HG02885 (cell line): ENCODE measurements around the gene CDH13.

Source experiments
- ATAC-seq: cut with Tn5 transposase; IDR thresholded peaks from one replicate; pipeline ENCODE4 v1.9.1; 2021; ENCODE audit warnings: mild to moderate bottlenecking; ENCODE audit not compliant: unreplicated experiment, poor library complexity

CDH13 gene

DNA sequence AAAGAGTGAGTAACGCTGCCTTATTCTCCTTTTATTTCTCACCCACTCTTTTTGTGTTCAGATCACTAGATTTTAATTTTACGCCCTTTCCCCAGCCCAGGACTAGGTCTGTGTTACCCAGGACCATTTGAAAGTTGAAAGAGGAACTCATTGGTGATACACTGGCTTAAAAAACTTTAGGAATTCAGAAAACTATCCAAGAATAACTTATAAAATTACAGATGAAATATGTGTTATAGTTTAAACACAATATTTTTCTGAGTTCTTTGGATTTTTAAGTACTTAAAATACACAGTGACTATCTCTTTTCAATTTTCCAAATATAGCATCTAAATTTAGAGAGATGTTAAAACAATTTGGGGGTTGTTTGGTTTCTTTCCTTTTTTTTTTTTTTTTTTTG, 385.2 kb downstream of the CDH13 start:
- no peak for ATAC-seq

DNA sequence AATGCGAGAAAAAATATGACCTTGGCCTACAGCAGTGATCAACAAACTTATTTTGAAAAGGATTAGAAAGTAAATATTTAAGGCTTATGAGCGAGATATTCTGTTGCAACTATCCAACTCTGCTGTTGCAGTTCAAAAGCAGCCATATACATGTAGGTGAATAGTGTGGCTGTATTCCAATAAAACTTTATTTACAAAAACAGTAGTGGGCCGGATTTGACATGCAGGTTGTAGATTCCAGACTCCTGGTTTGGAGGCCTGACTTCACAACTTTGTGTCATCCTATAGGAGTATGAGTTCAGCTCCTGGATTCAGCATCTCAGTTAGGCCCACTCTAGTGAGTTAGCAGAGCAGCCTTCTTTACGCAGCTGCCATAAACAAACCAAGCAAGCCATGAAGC, 386.3 kb downstream of the CDH13 start:
- no peak for ATAC-seq

DNA sequence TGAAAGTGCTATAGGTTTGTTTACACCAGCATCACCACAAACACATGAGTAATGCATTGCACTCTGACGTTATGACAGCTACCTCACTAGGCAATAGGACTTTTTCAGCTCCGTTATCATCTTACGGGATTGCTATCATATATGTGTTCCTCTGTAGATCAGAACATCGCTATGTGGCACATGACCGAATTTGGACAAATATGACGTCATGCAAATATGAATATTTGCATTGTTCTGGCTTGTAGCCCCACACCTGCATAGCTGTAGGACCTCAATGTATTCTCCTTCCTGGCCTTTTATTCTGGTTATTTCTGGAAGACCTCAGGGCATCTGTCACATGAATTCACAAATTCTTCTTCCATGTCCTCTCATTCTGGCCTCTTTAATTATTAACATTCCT, 393.2 kb downstream of the CDH13 start:
- no peak for ATAC-seq

DNA sequence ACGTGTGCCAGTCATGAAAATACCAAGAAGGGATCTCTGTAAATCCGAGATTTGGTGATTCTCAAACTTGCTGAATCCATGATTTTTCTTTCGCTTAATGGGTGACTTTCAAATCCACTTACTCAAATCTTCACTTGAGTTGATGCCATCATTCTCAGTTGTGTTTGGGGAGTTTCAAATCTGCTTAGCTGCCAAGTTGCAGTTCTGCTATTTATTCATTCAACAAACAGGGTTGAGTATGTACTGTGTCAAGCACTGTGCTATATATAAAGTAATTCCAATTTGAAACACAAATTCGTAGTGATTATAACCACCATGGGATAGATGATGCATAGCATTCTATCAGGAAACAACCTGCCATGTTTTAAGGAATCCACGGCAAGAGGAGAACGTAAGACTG, 394.3 kb downstream of the CDH13 start:
- no peak for ATAC-seq

DNA sequence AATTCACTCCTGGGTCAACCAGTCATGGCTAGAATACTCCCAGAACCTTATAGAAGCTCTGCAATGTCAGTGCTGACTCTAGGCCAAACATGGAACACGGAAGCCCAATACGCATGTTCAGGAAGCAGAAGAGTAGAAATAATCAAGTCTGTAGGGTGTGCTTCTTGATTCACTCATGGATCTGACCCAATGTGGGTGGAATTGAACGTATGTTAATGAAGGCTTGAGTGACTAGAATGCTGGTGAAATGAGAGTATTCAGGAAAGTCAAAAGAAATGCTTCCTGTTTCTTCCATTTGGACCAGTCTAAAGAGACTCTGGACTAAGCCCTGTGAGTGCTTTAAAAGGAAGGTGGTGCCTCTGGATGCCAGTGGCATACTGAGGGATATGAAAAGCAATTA, 395.0 kb downstream of the CDH13 start:
- no peak for ATAC-seq

DNA sequence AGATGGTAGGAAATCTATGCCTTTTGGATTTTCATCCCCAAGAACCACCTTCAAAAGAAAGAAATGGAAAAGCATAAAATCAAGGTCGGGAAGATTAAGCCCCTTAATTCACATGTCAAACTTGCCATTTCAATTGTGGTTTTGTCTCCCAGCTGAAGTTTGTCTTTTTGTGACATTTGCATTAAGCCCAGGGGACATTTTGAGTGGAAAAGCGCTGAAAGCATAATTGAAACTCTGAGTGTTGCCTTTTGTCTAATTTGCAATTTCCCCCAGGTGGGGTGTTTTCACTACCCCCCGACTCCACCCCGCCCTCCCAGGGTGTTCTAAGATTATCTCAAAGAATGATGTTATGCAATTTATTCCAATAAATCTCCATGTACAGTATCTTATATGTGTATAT, 396.2 kb downstream of the CDH13 start:
- no peak for ATAC-seq

DNA sequence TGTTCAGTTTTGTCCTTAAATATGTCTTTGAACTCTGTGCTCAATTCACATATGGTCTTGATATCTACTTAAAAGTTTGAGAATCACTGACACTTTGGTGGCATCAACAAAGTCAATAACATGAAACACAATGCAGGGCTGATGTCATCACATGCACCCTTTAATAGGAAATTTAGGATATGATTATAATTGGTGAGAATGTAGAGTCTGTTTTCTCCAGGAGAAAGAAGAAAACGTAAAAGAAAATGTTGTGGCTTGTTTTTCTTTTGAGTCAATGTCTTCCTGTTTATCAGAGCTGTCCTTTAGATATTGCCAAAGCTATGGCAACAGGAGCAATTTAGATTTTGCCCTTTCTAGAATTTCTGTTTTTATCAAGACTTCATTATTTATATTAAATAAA, 396.9 kb downstream of the CDH13 start:
- no peak for ATAC-seq

DNA sequence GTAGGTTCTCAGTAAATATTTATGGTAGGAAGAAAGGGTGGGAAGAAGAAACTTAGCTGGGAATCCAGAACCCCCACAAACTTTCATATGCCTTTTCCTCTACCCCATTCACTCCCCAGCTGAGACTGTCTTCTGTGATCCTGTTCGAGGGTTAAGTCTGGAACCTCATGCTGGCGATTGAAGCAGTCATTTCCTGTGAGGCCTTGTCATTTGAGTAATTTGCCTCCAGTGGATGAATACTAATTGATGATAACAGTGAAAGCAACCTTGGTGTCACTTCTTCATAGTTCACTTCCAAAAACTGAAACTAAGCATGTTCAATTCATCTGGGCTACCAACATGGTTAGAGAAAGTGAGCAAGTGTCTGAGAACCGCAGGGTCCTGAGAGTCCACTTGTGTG, 401.2 kb downstream of the CDH13 start:
- ATAC-seq: no peak

DNA sequence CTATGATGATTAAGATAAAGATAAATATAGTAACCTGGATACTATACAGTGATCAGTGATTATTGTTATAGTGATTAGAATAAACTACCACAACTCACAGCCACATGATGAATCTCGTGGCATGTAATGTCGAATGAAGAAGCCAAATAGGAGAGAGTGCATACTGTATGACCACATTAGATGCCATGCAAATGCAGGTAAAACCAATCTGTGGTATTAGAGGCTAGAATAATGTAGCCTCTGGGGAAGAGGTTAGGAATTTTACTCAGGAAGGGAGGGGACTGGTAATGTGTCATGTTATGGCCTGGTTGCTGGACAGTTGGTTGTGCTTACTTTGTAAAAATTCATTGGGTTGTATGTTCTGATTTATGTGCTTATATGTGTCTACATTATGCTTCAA, 402.7 kb downstream of the CDH13 start:
- ATAC-seq: no peak

DNA sequence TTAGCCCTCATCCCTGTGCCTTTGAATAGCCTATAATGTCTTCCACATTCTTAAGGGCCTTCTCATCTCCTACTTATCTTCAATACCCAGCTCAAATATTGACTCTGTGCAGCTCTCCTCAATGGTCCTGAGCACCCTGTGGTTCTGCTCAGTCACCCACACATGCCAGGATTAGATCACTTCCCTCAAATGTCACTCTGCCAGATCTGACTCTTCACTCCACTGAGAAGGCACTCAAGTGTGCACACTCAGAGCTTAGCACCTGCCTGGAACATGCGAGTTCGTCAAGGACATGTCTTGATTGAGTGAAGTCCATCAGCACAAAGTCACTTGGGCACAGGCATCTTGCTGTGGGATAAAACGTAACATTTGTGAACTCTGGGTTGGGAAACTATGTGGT, 404.8 kb downstream of the CDH13 start:
- ATAC-seq: no peak

DNA sequence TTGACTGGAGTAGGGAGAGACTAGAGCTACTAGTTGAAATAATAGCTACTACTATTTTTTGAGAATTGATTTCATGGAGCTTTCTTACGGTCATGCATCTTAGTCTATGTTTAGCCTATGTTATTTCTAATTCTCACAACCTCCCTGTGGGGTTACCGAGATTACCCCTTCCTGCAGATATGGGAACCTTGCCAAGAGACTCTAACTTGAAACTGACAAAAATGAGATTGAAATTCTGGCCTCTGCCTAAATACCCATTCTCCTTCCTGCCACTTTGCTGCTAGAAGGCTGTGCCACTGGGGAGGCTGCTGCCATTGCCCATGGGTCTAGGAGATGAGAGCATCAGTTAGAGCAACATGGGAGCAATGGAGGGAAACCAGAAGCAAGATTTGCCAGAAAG, 410.3 kb downstream of the CDH13 start:
- ATAC-seq: no peak

DNA sequence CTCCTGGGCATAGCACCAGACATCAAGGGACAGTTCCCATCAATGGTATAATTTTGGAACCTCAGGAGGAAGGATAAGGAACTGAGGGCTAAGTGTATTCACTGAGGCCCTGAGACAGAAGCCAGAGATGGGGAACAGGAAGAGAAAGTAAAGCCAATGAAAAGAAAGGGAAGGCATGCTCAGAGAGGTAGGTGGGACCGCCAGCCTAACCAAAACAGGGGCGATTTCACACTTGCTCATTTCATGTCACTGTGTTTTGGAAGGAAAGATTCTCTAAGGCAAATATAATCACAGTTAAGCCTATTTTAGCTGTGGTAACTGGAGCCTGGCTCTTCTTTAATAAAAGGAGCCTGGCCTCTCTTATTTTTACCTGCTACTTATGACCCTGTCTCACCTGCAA, 411.1 kb downstream of the CDH13 start:
- no peak for ATAC-seq

DNA sequence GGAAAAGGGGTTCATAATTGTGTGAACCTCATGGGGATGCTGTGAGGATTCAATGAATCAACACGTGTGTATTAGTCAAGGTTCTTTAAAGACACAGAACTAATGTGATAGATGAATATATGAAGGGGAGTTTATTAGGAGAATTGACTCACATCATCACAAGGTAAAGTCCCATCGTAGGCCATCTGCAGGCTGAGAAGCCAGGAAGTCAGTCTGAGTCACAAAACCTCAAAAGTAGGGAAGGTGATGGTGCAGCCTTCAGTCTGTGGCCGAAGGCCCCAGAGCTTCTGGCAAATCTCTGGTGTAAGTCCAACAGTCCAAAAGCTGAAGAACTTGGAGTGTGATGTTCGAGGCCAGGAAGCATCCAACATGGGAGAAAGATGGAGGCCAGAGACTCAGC, 413.4 kb downstream of the CDH13 start:
- no peak for ATAC-seq

DNA sequence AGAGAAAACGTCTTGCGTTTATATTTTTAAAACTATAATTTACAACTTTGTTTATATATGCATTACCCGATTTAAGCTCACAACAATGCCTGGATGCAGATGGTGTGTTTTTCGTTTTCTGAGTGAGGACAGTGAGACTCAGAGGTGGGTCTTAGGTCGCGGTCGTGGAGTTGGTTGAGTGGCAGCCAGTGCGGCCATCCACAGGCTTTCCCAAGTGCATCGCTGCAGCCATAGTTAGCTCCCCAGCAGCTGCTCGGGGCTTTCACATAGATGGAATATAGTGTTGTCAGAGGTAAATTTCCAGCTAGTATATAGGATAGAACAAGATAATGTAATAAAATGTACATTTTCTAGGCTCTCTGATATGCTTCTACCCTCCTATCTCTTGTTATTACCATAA, 417.8 kb downstream of the CDH13 start:
- ATAC-seq: no peak

DNA sequence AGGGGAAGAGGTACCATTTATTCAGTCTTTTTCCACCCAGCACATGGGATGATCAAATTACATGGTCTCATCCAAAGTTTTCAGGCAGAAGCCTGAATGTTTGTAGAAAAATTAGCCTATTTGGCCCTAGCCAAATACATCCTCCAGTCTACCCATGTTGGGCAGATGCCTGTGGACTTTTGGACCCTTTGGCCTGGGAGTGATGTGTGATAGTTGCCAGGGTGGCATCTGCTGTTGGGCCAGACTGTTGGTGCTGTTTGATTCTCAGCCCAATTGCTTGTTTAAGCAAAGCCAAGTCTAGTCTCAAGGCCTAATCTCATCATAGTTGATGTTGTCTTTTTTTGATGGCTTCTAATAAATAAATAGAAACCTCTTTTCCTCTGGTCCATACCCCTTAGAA, 419.0 kb downstream of the CDH13 start:
- no peak for ATAC-seq

DNA sequence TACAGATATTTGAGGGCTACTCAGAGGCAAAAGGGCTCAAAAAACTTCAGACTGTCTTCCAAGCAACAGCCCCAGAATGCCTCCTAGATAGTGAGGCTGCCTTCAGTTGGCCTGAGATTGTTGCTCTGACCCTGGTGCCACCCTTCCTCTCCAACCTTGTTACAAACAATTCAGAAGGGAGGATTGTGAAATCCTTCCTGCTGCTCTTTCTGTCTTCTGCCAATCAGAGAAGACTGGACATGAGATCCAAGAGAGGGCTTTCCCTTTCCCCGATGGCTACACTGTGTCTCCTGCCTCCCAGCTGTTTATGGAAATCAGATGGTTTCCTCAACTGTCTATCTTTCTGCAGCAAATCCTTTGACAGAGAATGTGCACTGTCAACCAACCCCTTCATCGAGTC, 419.9 kb downstream of the CDH13 start:
- no peak for ATAC-seq

DNA sequence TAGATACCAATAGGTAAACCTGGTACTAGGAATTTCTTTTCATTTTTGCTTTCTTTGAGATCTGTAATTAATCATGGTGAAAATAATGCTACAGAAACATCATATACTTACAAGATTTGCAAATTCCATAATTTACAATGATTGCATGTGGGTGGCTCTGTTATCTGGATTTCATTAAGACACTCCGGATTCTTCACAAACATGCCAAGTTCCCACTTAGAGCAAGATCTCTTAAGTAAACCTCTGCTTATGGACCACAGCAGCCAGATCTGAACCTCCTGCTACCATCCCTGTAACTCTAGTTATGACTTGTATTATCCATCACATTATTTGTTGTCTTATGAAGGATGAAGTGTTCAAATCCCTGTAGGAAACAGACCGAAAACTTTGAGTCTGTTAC, 424.7 kb downstream of the CDH13 start:
- no peak for ATAC-seq

DNA sequence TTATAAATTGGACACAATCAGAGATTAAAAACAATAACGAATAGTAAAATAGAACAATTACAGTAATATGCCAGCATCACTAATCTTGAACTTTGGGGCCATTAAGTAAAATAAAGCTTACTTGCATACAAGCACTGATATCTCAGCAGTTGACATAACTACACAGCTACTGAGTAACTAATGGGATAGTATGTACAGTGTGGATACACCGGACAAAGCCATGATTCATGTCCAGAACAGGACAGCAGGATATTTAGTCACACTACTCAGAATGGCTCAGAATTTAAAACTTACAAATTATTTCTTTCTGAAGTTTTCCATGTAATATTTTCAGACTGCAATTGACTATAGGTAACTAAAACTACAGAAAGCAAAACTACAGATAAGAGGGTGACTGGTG, 427.5 kb downstream of the CDH13 start:
- ATAC-seq: no peak

DNA sequence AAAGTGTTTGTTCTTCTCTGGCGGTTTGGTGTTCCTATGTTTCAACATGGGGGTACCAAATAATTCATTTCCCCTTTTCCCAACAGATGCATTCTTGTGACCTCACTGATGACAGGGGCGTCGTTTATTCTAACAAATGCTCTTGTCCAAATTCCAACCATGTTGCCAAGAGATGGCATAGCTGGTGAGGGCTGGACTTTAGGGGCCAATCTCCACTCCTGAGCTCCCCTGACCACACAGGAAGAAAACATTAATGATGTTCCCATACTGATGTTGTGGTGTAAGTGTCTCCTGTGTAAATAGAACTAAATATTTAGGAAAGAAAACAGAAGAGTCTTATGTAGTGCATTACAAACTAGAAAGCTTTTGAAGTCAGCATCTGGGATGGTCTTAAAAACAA, 431.6 kb downstream of the CDH13 start:
- no peak for ATAC-seq

DNA sequence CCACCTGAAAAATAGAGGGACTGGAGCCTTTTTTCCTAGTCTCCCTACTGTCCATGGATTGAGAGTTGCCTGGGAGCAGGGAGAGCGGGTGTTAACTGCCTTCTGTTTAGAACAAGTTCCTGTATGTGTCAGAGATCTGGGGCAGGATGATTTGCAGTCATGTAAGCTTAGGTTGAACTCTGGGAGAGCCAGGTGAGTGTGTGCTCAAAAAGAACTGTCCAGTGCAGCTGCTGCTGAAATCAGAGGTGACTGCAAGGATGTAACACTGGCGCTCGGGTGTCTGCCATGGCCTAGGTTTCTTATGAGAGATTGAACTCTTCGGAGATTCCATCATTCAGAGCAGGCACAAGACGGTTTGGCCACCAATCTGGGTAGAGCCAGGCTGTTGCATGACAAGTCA, 432.5 kb downstream of the CDH13 start:
- no peak for ATAC-seq

DNA sequence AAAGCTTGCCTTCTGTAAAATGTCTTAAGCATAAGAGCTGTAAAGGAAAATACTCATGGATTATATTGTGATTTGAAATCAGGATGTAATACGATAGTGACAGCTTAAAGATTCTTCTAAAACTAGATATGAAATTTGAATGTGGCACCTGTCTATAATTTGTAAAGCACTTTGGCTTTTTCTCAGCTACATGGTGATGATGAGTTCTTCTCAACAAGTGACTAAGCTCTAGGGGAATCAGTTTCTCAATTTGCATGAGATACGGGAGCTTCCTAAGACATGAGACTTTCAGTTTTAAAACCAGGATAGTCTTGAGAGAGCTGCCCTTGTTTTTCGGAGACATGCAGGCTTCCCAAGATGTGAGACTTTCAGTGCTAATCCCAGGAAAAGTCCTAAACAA, 439.2 kb downstream of the CDH13 start:
- no peak for ATAC-seq

DNA sequence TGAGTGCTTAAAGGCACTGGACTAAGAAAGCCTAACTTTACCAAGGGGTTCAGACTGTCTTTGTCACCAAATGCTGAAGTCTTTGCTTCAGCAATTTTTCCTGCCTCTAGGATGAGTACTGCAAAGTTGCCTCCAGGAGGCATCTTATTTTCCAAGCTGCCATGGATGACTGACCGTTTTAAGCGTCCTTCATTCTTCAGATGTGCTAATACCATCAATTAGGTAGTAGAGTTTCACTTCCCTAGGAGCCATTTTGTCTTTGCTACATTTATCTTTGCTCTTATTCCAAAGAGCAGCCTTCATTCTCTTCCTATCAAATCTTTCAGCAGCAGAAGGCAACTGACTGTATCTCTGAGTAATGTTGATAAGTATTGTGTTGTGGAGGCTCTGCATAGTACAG, 440.1 kb downstream of the CDH13 start:
- no peak for ATAC-seq

DNA sequence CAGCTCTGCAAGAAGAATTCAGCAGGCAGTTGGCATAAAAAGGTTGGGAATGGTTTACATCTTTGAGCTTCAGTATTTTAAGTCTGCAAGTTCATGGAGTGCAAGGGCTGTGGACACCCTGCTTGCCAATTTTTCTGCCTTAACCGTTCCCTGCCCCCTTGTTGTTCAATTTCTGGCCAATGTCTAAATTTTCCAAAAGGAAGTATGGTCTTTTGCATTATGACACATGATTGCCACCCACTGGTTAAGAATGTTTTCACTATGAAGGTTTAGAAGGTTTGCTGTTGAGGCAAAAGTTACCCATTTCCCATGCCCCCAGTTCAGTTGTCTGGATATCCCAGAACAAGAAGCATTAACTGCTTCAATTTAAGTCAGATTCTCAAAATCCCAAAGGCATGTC, 441.9 kb downstream of the CDH13 start:
- no peak for ATAC-seq
